K562 (cell line): Measurements from ENCODE around the gene TRIM45.

Source experiments
- ATF7 ChIP-seq: fragments of 450-650 bp; IDR thresholded peaks from 2 replicates; pipeline ENCODE4 v1.7.1; 2014; ENCODE audit warnings: mild to moderate bottlenecking, moderate library complexity
- E2F5 ChIP-seq: sonication (generic); formaldehyde crosslinking; IDR thresholded peaks from 2 replicates; pipeline ENCODE4 v1.8.0; 2022; ENCODE audit warnings: mild to moderate bottlenecking, missing genetic modification reagents
- EP300 ChIP-seq: IDR thresholded peaks from 2 replicates; pipeline ENCODE4 v1.6.1; 2012; ENCODE audit warnings: low read length, improper control_type of control experiment
- FOXK1 ChIP-seq: sonication (generic); formaldehyde crosslinking; IDR thresholded peaks from 2 replicates; pipeline ENCODE4 v1.8.0; 2022; ENCODE audit warnings: missing genetic modification reagents, mild to moderate bottlenecking, borderline replicate concordance
- HES1 ChIP-seq: fragments of 450-650 bp; IDR thresholded peaks from 2 replicates; pipeline ENCODE4 v1.6.1; 2016; ENCODE audit warnings: low read depth, mild to moderate bottlenecking, moderate library complexity
- NR2C1 ChIP-seq, 2 experiments: fragments of 450-650 bp; IDR thresholded peaks; 2 replicates each; pipeline ENCODE4 v1.6.1; 2017; ENCODE audit warnings: mild to moderate bottlenecking in 2 of 2, antibody characterized with exemption in 1 of 2, inconsistent platforms in 1 of 2, missing compliant biosample characterization in 1 of 2, missing genetic modification characterization in 1 of 2
- SMARCA4 ChIP-seq: fragments of 450-650 bp; IDR thresholded peaks from 2 replicates; pipeline ENCODE4 v1.6.1; 2016
- SRF ChIP-seq, 2 experiments: fragments of 250-450, 450-650 bp in 1 of 2; sonication (Bioruptor Pico) in 1 of 2; sonication (generic) in 1 of 2; formaldehyde crosslinking; IDR thresholded peaks; 2 replicates each; pipeline versions ENCODE4 v1.5.0 to v1.5.1; 2020 to 2022; ENCODE audit warnings: mild to moderate bottlenecking in 1 of 2, missing genetic modification reagents in 1 of 2
- THRA ChIP-seq: fragments of 450-650 bp; IDR thresholded peaks from 2 replicates; pipeline ENCODE4 v1.6.1; 2017; ENCODE audit warnings: mild to moderate bottlenecking, moderate library complexity
- ZBTB2 ChIP-seq: fragments of 450-650 bp; IDR thresholded peaks from 2 replicates; pipeline ENCODE4 v1.6.1; 2016; ENCODE audit warnings: antibody characterized with exemption
- ZBTB8A ChIP-seq: fragments of 450-650 bp; IDR thresholded peaks from 2 replicates; pipeline ENCODE4 v1.6.1; 2018; ENCODE audit warnings: mild to moderate bottlenecking, moderate library complexity; ENCODE audit not compliant: partially characterized antibody

- TF ChIP-seq SMARCA4 = no peak
- TF ChIP-seq EP300 = no peak
- no peak for TF ChIP-seq ZBTB2
- TF ChIP-seq ATF7 = no peak
- TF ChIP-seq FOXK1 (CRISPR knock-in tag) = no peak
- TF ChIP-seq NR2C1 (IDR thresholded peaks at IDR 0.05) = no peak
- no peak for TF ChIP-seq NR2C1 (tag; IDR thresholded peaks at IDR 0.05)
- no peak for TF ChIP-seq SRF (CRISPR knock-in tag; IDR thresholded peaks at IDR 0.05)
- TF ChIP-seq THRA = no peak
- TF ChIP-seq HES1 = no peak
- no peak for TF ChIP-seq ZBTB8A
- no peak for TF ChIP-seq E2F5 (CRISPR knock-in tag)
Measured at GRCh38 chr1:117084231-117084630, 37.3 kb downstream of the TRIM45 start.
